Fibroblast of lung (primary cell): ENCODE measurements around the gene ATG101.

Source experiments
- CTCF ChIP-seq, 2 donors: IDR thresholded peaks in 1 of 2; conservative IDR thresholded peaks in 1 of 2; 1 replicate in 1 of 2; 2 replicates in 1 of 2; pipeline ENCODE4 v1.5.1; 2011 to 2012; ENCODE audit warnings: low read length in 2 of 2, control low read depth in 1 of 2, inconsistent platforms in 1 of 2, low read depth in 1 of 2, mild to moderate bottlenecking in 1 of 2
- EZH2 ChIP-seq: IDR thresholded peaks from 2 replicates; pipeline ENCODE4 v1.5.1; 2012; ENCODE audit warnings: low read length, control low read depth, mild to moderate bottlenecking; ENCODE audit errors: missing control alignments

- TF ChIP-seq CTCF (conservative IDR thresholded peaks at IDR 0.05 in 1 of 2, IDR thresholded peaks at IDR 0.05 in 1 of 2; ENCODE audit: low read depth in 1 of 2, low read length in 2 of 2) (no peak), EZH2 (no peak)
These were observed 5.7 kb upstream of the ATG101 start for GRCh38 chr12:52063981-52064649.
